GM19463 (cell line): ENCODE measurements around the gene ACTRT3.

Experiments used
- ATAC-seq: cut with Tn5 transposase; IDR thresholded peaks from one replicate; pipeline ENCODE4 v1.9.1; 2021; ENCODE audit warnings: mild to moderate bottlenecking, moderate library complexity; ENCODE audit not compliant: unreplicated experiment

ACTRT3 gene

DNA sequence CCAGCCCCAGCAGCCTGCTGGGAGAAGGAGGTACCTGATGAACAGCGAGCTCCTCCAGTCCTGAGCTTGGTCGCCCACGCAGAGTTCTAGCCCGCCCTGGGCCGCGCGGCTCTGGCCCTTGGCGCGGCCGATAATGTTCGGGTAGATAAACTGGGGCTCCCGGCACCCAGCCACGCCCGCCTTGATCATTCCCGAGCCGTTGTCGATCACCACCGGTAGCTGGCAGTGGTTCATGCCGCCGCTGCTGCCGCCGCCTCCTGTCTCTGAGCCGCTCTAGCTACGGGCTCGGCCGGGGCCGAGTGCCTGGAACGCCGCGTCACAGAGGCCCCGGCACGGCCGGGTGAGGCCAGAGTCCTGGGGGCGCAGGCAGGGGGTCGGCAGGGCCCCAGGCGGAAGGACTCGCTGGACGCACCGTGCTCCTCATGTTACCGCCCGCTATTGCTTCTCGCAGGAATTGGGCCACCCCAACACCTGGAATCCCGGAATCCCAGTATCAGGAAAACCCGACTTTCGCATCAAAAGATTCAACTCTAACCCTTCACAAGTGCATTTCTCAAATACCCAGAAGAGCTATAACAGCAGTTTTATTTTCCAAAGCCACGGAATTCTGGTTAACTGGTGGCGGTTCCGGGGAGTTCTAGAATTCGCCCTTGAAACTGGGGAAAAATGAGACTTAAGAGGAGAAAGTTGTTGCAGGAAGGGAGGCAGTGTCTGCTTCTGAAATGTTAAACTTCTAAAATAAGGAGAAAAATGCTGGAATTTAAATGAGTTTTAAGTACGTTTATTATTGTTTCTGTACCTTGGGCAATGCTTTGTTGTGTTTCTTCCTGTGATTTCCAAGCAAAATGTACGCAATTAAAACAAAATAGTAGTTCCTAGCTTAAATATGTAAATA is at the start of gene ACTRT3:
TSS of gene ACTRT3 (minus strand) at position 275 of the 895 bp plus-strand sequence. CDS start at position 234, 41 bp downstream.
- ATAC-seq: peak; percentile 29

DNA sequence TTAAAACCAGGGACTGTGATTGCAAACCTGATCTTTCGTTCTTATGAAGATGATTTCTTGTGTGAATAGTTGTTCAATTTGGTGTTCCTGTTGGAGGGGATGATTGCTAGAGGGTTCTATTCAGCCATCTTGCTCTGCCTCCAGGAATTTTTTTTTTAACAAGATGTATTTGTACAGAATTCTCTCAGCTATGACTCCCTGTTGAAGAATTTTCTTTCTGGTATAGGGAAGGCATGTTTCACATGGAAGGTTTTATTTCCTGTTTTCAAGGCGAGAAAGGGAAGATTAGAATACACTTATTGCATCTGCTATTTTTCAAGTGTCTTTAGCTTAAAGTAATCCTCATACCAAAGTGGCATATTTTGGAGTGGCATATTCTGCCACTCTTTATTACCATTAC is 49.0 kb upstream of the ACTRT3 start:
- ATAC-seq: no peak

DNA sequence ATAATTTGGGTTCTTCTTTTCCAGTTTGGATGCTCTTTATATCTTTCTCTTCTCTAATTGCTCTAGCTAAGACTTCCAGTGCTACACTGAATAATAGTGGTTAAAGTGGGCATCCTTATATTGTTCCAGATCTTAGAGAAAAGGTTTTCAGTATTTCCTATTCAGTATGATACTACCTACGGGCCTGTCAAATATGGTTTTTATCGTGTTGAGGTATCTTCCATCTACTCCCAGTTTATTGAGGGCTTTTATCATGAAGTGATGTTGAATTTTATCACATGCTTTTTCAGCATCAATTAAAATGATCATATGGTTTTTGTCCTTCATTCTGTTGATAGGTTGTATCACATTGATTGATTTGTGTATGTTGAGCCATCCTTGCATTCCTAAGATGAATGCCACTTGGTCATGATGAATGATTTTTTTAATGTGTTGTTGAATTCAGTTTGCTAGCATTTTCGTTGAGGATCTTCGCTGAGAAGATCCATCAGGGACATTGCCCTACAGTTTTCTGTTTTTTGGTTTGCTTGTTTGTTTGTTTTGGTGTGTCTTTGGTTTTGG is 46.3 kb upstream of the ACTRT3 start:
- no peak for ATAC-seq

DNA sequence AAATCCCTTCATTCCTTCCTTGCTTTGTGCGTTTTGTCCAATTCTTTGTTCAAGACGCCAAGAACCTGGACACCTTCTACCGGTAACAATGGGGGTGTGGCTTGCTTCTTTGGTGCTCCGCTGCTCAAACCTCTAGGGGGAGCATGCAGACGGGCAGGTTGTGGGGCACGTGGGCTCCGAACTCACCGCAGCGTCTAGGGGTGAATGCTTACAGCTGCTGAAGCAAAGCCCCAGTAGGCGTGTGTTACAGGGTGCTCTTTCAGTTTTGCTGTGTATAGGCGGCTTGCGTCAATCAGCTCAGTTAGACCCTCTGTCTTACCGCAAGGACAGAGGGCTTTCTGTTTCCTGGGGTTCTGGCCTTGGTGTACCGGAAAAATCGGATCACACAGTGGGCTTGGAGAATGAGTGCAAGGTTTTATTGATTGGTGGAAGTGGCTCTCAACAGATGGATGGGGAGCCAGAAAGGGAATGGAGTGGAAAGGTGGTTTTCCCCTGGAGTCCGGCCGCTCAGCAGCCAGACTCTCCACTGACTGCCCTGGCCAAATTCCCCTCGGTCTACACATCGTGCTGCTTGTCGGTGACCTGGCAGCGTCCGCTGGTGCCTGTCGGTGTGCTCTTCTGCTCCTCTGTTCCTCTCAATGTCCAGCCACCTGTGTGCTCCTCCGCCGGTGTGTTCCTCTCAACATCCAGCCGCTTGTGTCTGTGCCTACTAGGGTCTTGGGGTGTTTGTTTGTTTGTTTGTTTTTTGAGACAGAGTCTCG is 44.6 kb upstream of the ACTRT3 start:
- ATAC-seq: peak; percentile 84

DNA sequence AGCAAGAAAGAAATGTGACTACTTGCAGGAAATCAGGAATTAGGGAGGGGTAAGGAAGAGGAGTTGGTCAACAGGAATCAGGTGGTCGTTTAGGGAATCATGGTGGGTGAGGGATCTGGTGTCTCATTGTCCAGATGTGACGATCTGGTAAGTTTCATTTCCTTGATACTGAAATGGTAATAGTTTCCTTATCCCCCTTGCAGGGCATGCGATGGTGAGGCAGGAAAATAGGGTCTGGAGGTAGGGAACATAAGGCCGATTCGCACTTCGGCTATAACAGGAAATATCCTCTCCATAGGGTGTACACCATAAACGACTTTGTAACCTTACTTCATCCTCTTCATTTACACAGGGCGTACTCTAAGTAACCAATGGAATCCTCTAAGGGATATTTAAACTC is 43.9 kb upstream of the ACTRT3 start:
- ATAC-seq: no peak

DNA sequence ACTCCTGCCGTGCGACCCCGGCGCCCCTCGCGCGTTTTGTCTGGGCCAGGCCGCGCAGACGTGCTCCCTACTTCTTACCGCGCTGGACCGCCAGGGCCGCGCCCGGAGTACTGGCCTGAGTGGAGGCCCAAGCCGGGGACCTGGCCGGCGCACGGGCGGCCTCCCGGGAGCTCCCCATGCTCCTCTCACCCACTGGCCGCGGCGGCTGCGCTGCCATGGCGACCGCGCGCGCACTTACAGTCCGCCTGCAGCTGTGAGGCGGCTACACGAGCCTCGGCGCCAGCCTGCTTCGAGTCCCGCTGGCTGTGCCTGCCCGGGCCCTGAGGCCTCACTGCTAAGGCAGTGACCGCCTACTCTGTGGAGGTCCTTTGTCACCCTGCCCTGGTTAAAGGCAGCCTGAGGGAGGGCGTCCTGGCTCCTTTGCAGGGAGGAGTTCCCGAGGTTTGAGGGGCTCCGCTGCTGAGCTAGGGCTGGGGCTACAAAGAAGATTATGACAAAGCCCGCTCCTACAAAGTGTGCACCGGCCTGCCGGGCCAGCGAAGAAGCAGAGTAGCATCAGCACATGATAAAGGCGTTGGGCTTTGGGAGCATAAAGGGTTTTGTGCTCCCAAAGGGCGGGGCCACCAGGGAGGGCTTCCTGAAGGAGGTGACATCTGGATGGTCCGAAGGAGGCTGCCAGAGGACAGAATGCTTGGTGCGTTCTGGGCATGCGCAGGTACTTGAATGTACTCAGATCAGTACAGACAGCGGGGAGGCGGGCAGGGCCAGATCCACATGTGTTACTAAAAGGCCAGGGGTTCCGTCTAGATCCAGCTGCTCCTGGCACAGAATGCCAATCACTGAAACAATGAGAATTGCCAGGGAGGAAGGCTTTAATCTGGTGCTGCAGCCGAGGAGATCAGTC is 43.2 kb upstream of the ACTRT3 start, which contains the start of the genes LRRC34 and LRRIQ4:
TSS of gene LRRC34 (minus strand) at position 573 of the 904 bp plus-strand sequence. CDS start at position 217, 356 bp downstream.
TSS of gene LRRIQ4 (plus strand) at position 539 of the 904 bp plus-strand sequence. CDS start 9,052 bp downstream, outside the sequence.
- peak; percentile 63 for ATAC-seq

DNA sequence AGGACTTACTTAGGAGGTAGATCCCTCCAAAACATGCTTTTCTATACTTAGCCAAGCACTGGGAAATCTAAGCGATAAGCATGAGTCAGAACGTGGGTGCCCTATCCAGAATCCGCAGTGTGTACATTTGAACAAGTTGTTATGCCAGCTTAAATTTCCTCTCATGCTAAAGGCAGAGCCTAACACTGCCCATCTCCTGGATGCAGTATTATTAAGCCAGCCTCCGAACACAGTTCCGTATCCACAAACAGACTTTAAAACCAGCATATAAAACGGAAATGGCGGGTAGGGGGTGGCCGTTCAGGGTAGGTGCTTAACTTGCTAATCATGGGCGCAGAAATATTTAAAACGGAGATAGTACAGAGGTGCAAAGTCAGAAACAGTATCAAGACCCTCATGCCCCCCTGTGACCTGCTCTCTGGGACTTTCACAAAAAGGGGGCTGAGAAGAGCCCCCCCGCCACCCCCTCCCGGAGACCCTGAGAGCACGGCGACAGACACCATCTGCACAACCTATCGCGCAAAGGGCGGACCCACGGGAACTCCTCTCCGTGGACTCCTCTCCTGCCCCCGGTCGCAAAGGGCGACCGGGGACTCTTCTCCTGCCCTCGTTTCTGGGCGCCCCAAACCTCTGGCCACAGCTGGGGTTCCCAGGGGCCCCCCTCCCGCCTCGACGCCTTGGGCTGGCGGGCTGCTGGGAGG is 42.4 kb upstream of the ACTRT3 start:
- peak; percentile 3 for ATAC-seq

DNA sequence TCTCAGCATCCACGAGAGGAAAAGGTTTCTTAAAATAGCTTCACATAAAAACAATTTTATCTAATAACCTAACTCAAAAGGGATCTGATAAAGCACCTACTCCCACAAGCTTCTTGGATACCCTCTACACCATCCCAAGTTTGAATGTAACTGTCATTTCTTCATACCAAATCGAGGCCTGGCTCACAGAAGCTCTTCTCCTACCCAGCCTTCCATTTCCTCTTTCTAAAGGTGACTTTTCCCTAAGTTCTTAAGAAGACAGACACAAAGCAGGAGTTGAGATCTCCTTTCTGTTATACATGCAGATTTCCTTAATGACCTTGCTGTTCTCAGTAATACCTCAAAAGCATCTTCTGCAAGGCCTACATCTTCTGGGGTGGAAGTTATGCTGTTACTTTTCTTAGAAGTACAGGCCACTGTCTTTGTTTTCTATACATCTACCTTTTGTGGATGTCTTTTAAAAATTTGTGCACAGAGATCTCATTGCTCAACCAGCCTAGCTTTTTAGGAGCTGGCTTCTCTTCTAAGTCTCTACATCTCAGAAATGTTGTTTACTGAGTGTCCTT is 40.0 kb upstream of the ACTRT3 start:
- no peak for ATAC-seq

DNA sequence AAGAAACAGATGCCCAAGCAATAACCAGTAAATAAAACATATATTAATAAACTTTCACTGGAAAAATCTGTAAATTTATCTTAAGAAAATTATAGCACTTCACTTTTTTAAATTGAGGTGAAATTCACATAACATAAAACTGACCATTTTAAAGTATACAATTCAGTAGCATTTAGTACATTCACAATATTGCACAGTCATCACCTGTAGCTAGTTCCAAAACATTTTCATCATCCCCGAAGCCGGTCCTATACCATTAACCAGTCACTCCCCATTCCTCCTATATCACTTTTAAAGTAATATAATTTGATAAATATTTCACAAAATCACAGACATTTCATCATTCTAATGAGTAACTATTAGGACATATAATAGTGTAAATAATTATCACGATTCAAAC is 35.3 kb upstream of the ACTRT3 start:
- no peak for ATAC-seq

DNA sequence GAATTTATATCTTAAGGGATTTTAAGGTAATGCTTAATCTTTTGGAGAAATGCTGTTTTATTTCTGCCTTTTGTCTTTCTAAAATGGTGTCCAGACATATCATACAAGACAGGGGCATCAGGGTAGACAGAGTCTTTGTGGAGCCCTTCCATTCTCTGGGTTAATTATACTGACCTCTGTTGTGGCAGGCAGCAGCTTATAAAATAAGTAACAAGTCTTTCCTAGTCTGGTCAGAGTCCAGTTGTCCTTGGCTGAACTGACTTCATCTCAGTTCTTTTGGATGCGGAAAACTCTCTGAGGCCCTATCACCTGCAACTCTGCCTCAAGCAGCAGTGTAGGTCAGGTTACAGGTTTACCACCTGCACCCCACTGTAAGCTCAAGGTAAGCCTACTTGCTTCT is 23.0 kb upstream of the ACTRT3 start:
- no peak for ATAC-seq

DNA sequence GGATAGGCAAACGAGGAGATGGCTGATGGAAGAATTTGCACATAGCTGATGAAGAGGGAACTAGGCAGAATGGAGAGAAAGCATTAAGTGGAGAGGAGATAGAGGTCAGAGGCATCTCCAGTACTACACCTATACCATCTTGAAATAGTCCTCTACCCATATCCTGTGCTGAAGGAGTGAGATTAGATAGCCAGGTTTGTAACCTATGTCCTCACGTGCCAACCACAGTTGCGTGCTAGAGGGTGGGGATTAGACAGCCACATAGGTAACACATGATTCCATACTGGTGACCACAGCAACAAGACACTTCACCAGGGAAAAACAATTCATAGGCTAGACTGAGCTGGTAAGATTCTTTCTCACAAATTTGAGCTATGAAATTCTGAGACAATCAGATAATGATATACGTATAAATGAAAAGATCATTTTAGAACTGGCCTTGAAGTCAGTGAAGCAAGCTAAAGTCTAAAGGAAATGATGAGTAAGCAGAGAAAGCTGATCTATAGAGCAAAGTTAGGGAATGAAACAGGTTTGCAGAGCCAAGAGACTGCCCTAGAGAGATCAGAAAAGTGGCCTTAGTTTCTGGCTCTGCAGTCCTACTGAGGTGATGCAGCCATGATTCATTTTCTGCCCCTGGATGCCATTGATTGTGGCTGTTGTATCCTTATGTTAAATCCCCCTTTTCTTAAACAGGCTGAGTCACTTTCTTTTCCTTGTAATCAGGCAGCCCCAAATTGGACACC is 21.5 kb upstream of the ACTRT3 start:
- no peak for ATAC-seq

DNA sequence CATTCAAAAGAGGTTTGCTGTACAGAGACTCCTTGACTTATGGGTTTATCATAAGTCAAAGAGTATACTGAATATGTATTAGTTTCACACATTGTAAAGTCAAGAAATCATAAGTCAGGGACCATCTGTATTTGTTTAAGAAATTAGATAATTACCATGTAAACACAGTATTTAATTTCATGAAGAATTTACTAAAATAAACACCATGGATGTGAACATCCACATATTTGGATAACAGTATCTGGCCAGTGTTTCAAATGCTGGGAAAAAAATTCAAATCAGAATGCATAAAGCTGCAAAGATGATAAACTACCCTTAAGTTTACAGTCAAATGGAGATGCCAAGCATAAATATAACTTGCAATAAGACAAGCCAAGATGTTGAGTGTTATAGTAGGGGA is 20.9 kb upstream of the ACTRT3 start:
- ATAC-seq: no peak

DNA sequence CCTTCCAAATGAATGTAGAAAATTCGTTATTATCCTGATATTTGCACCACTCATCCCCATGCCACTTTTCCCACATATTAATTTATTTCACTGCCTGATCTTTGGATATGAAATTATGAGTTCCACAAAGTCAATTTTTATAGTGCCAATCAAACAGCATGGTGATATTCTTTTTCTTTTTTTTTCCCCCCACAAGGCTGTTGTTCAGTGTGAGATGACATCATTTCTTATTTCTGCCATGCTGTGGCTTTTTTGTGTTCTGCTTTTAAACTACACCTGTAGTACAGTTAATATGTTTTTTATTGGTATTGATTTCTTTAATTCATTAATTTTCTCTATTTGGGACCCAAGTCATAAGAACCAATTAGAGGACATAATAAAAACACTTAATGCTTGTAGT is 18.4 kb upstream of the ACTRT3 start:
- no peak for ATAC-seq

DNA sequence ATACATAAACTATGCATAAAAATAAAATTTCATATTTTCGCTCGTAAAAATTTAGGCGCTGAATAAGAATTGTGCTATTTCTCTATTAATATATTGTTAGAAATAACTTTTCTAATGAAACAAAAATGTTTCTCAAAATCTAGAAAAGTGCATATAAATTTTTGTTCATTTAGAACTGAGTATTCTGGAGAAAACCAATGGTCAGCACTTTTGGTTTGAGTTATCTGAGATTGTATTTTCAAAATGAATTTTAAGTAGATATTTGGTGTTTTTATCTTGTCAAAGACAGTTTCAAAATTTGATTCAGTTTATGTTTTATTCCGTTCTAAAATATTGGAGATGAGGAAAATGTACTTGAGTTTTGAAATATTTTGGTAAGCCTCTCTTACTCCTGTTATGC is 17.8 kb upstream of the ACTRT3 start:
- ATAC-seq: no peak

DNA sequence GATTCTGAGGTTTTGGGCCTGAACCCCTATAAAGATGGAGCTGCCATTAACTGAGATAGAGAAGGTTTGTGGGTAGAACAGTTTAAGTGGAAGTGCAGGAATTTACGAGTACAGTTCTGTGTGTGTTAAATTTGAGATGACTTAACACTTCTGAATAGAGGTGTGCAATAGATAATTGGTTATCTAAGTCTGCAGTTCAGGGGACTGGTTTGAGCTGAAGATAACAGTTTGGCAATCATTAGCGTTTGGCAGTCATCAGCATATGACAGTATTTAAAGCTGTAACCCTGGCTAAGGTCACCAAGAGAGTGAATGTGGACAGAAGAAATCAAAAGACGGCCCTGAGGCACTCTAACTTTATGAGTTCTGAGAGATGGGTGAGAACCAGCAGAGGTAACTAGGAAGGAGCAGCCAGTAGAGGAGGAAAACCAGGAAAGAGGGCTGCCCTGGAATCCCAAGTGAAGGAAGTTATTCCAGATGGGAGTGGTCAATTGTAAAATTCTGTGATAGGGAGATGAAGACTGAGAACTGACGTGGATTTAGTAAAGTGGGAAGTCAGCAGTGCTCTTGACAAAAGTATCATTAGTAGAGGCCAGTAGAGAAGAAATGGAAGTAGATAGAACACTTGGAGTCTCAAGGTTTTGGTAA is 12.0 kb upstream of the ACTRT3 start:
- ATAC-seq: no peak

DNA sequence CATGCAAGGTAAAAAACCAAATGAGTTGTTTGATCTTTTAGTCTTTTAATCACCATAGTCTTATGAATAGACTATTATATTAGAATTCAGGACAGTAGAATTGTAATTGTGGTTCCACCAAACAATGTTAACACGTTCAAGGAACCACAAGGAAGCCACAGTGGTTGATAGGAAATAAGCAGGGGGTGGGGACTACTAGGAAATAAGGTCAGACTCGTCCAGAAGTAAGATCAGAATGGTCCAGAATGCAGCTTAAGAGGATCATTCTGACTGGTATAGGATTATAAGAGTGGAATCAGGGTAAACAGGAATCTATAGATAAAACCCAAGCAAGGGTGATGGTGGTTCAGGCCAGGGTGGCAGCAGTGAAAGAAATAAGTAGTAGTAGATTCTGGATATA is 11.4 kb upstream of the ACTRT3 start:
- no peak for ATAC-seq

DNA sequence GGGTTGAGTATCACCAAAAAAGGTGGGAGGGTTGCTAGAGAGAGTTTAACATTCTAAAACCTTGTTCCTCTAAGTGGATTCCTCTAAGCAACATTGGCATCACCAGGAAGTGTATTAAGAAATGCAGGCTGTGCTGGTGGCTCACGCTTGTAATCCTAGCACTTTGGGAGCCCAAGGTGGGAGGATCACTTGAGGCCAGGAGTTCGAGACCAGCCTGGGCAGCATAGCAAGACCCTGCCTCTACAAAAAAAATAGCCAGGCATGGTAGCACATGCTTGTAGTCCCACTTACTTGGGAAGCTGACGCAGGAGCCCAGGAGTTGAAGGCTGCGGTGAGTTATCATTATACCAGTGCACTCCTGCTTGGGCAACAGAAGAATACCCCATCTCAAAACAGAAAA is 8.5 kb upstream of the ACTRT3 start:
- no peak for ATAC-seq

DNA sequence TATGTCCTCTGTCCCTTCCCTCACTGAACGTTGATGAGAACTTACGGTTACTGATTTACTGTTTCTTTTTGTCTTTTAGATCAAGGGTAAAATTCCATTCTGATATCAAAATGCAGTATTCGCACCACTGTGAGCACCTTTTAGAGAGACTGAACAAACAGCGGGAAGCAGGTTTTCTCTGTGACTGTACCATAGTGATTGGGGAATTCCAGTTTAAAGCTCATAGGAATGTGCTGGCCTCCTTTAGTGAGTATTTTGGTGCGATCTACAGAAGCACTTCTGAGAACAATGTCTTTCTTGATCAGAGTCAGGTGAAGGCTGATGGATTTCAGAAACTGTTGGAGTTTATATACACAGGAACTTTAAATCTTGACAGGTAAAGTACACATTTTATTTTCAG is 4.8 kb upstream of the ACTRT3 start:
- no peak for ATAC-seq
